Peyer's patch (tissue), 4 donors: ENCODE results near the gene KREMEN1. TPM values are rescaled to one million over a fixed set of nuclear protein-coding genes. Genes with fewer than 3 reads are reported as not detected.
A peak's percentile ranks its signal among the peaks of the same experiment; 100 is the strongest.

Source experiments
- DNase-seq, 3 donors: peaks; one replicate each; pipeline ENCODE4 v3.0.0-alpha.2; 2017 to 2019
- H3K27ac ChIP-seq, 4 donors: fragments of 200-600 bp; sonication (generic); one replicate each; pipeline ENCODE4 v1.5.1; 2016 to 2019
- H3K27me3 ChIP-seq, 2 donors: fragments of 200-600 bp; sonication (generic); one replicate each; pipeline ENCODE4 v1.5.1; 2019
- H3K36me3 ChIP-seq, 3 donors: fragments of 200-600 bp; sonication (generic); one replicate each; pipeline ENCODE4 v1.5.1; 2016 to 2019
- H3K4me1 ChIP-seq, 4 donors: fragments of 200-600 bp; sonication (generic); one replicate each; pipeline ENCODE4 v1.5.1; 2016 to 2019
- H3K4me3 ChIP-seq, 4 donors: fragments of 200-600 bp; sonication (generic); 1 replicate in 3 of 4; 2 replicates in 1 of 4; pipeline ENCODE4 v1.5.1; 2016 to 2019; ENCODE audit warnings: mild to moderate bottlenecking in 1 of 4
- H3K9me3 ChIP-seq, 4 donors: fragments of 200-600 bp; sonication (generic); one replicate each; pipeline ENCODE4 v1.5.1; 2016 to 2019; ENCODE audit warnings: mild to moderate bottlenecking in 1 of 4
- CTCF ChIP-seq, 6 experiments: fragments of 450-650 bp in 4 of 6; fragments of 200-600 bp in 2 of 6; sonication (generic) in 1 of 6; IDR thresholded peaks; one replicate each; pipeline ENCODE4 v1.5.1; 2017 to 2019; ENCODE audit warnings: antibody characterized with exemption in 6 of 6, mild to moderate bottlenecking in 3 of 6, moderate library complexity in 1 of 6
- POLR2A ChIP-seq, 2 donors: fragments of 450-650 bp; IDR thresholded peaks; one replicate each; pipeline ENCODE4 v1.5.1; 2017; ENCODE audit warnings: antibody characterized with exemption in 2 of 2, mild to moderate bottlenecking in 2 of 2, moderate library complexity in 2 of 2
- total RNA-seq, 4 donors: library from RNA; depleted of rRNA; stranded (reverse); fragments of >200 nt; gene quantifications; one replicate each; pipeline ENCODE4 v1.1.0, GENCODE V29; 2016

The KREMEN1 gene
- total RNA-seq, 4 donors from 2014 or later = 8.2 to 32.2 (median 16.1) TPM

GRCh38 chr22:29030016-29030617 lies 42.7 kb upstream of the KREMEN1 start:
- peak overlapping the region in 3 of 4 donors; percentile 66 to 81 (median 78) for H3K27ac ChIP-seq
- peak overlapping the region in 3 of 4 donors; percentile 14 to 58 (median 57) for H3K4me3 ChIP-seq
- TF ChIP-seq POLR2A (IDR thresholded peaks at IDR 0.05) = no peak
- peak in 1 of 6 experiments; percentile 20 for TF ChIP-seq CTCF (IDR thresholded peaks at IDR 0.05)
- DNase-seq = no peak
- H3K9me3 ChIP-seq = no peaks in the 10 kb centered on the region
- H3K4me1 ChIP-seq = peaks cover 0 to 38% (median 0%) of the 10 kb centered on the region in 4 donors
- H3K36me3 ChIP-seq = no peaks in the 10 kb centered on the region
- H3K27me3 ChIP-seq = no peaks in the 10 kb centered on the region

GRCh38 chr22:29030618-29031226 lies 42.1 kb upstream of the KREMEN1 start:
- peak in 2 of 3 donors; percentile 75 to 83 for DNase-seq
- H3K36me3 ChIP-seq = no peaks in the 10 kb centered on the region
- peaks cover 0 to 38% (median 0%) of the 10 kb centered on the region in 4 donors for H3K4me1 ChIP-seq
- TF ChIP-seq POLR2A (IDR thresholded peaks at IDR 0.05) = no peak
- no peak for TF ChIP-seq CTCF (IDR thresholded peaks at IDR 0.05)
- peak overlapping the region in 3 of 4 donors; percentile 66 to 81 (median 78) for H3K27ac ChIP-seq
- no peaks in the 10 kb centered on the region for H3K27me3 ChIP-seq
- peak overlapping the region in 3 of 4 donors; percentile 14 to 58 (median 57) for H3K4me3 ChIP-seq
- H3K9me3 ChIP-seq = no peaks in the 10 kb centered on the region

GRCh38 chr22:29031227-29032011 lies 41.4 kb upstream of the KREMEN1 start:
- TF ChIP-seq CTCF (IDR thresholded peaks at IDR 0.05) (no peak), POLR2A (IDR thresholded peaks at IDR 0.05) (no peak)
- no peaks in the 10 kb centered on the region for H3K9me3 ChIP-seq
- peaks cover 0 to 38% (median 0%) of the 10 kb centered on the region in 4 donors for H3K4me1 ChIP-seq

GRCh38 chr22:29032014-29032475 lies 40.8 kb upstream of the KREMEN1 start:
- Histone ChIP-seq H3K27ac (peak overlapping the region; percentile 26 to 81 (median 72)), H3K9me3 (no peaks in the 10 kb centered on the region), H3K4me3 (no peak overlapping the region), H3K4me1 (peaks cover 0 to 38% (median 0%) of the 10 kb centered on the region in 4 donors), H3K36me3 (no peaks in the 10 kb centered on the region), H3K27me3 (no peaks in the 10 kb centered on the region)
- TF ChIP-seq CTCF (IDR thresholded peaks at IDR 0.05) (no peak), POLR2A (IDR thresholded peaks at IDR 0.05) (no peak)
- no peak for DNase-seq

More at GRCh38 chr22:29031227-29032011, 41.4 kb upstream of the KREMEN1 start:
- peak in 1 of 3 donors; percentile 62 for DNase-seq
- Histone ChIP-seq H3K27ac (peak overlapping the region; percentile 26 to 81 (median 72)), H3K36me3 (no peaks in the 10 kb centered on the region), H3K4me3 (peak overlapping the region in 3 of 4 donors; percentile 14 to 58 (median 57)), H3K27me3 (no peaks in the 10 kb centered on the region)

GRCh38 chr22:29032584-29032983 lies 40.3 kb upstream of the KREMEN1 start:
- Histone ChIP-seq H3K4me3 (no peak overlapping the region), H3K36me3 (no peaks in the 10 kb centered on the region), H3K9me3 (no peaks in the 10 kb centered on the region), H3K27ac (no peak overlapping the region), H3K27me3 (no peaks in the 10 kb centered on the region), H3K4me1 (peaks cover 0 to 38% (median 0%) of the 10 kb centered on the region in 4 donors)
- TF ChIP-seq POLR2A (IDR thresholded peaks at IDR 0.05) (no peak), CTCF (IDR thresholded peaks at IDR 0.05) (no peak)
- no peak for DNase-seq
